Retinal pigment epithelial cell (primary cell): ENCODE results near the gene LCN15.
A peak's percentile ranks its signal among the peaks of the same experiment; 100 is the strongest.

Source experiments
- DNase-seq: peaks from one replicate; pipeline ENCODE4 v3.0.0-alpha.2; 2010; ENCODE audit warnings: low read depth
- H3K4me3 ChIP-seq: 2 replicates; pipeline ENCODE4 v1.5.1; 2011; ENCODE audit warnings: mild to moderate bottlenecking, low read length, control low read depth, moderate library complexity
- CTCF ChIP-seq: conservative IDR thresholded peaks from 2 replicates; pipeline ENCODE4 v1.5.1; 2011; ENCODE audit warnings: low read depth, low read length, control low read depth, inconsistent platforms

LCN15 gene

GRCh38 chr9:136776947-136777346, 12.6 kb upstream of the LCN15 start:
- no peak for DNase-seq
- TF ChIP-seq CTCF, result no peak
- H3K4me3 ChIP-seq, result no peak overlapping the region

GRCh38 chr9:136775191-136775590, 10.9 kb upstream of the LCN15 start:
- no peak overlapping the region for H3K4me3 ChIP-seq
- TF ChIP-seq CTCF, result no peak
- DNase-seq, result no peak

GRCh38 chr9:136774416-136775045, 10.2 kb upstream of the LCN15 start:
- no peak for DNase-seq
- H3K4me3 ChIP-seq, result no peak overlapping the region
- TF ChIP-seq CTCF, result no peak

- DNase-seq, result no peak
- TF ChIP-seq CTCF, result no peak
- no peak overlapping the region for H3K4me3 ChIP-seq
Observed at GRCh38 chr9:136773386-136774044, 9.2 kb upstream of the LCN15 start.

GRCh38 chr9:136771907-136772415, 7.6 kb upstream of the LCN15 start:
- no peak for DNase-seq
- no peak overlapping the region for H3K4me3 ChIP-seq
- no peak for TF ChIP-seq CTCF

GRCh38 chr9:136769710-136770191, 5.4 kb upstream of the LCN15 start:
- no peak for DNase-seq
- no peak overlapping the region for H3K4me3 ChIP-seq
- peak; percentile 62 for TF ChIP-seq CTCF
